NT2/D1 (cell line): ENCODE data around the gene FAM110D.

ENCODE experiments used
- DNase-seq: peaks from one replicate; pipeline ENCODE4 v3.0.0-alpha.2; 2011; ENCODE audit warnings: low read depth, low spot score
- H3K27me3 ChIP-seq: 2 replicates; pipeline ENCODE4 v1.6.0; 2011; ENCODE audit warnings: mild to moderate bottlenecking; ENCODE audit not compliant: insufficient read length, insufficient read depth
- H3K36me3 ChIP-seq: 2 replicates; pipeline ENCODE4 v1.6.1; 2011; ENCODE audit warnings: mild to moderate bottlenecking, low read length, mixed read lengths; ENCODE audit not compliant: insufficient read depth, insufficient read length
- H3K4me1 ChIP-seq: 2 replicates; pipeline ENCODE4 v1.5.1; 2011; ENCODE audit not compliant: insufficient read depth, insufficient read length
- H3K4me3 ChIP-seq: 2 replicates; pipeline ENCODE4 v1.5.1; 2011; ENCODE audit warnings: low read depth; ENCODE audit not compliant: insufficient read length
- H3K9ac ChIP-seq: 2 replicates; pipeline ENCODE4 v1.6.0; 2011; ENCODE audit warnings: low read depth; ENCODE audit not compliant: insufficient read length
- H3K9me3 ChIP-seq: 2 replicates; pipeline ENCODE4 v1.5.1; 2011; ENCODE audit warnings: mild to moderate bottlenecking, low read length; ENCODE audit not compliant: insufficient read depth
- SUZ12 ChIP-seq: IDR thresholded peaks from 2 replicates; pipeline ENCODE4 v1.6.1; 2011; ENCODE audit not compliant: insufficient read length, insufficient read depth; ENCODE audit errors: extremely low read depth
- YY1 ChIP-seq: IDR thresholded peaks from 2 replicates; pipeline ENCODE4 v1.6.1; 2011; ENCODE audit not compliant: insufficient read length, insufficient read depth
- ZNF274 ChIP-seq: IDR thresholded peaks from 2 replicates; pipeline ENCODE4 v1.6.1; 2011; ENCODE audit warnings: mild to moderate bottlenecking, low read depth, low read length

The FAM110D gene

DNA sequence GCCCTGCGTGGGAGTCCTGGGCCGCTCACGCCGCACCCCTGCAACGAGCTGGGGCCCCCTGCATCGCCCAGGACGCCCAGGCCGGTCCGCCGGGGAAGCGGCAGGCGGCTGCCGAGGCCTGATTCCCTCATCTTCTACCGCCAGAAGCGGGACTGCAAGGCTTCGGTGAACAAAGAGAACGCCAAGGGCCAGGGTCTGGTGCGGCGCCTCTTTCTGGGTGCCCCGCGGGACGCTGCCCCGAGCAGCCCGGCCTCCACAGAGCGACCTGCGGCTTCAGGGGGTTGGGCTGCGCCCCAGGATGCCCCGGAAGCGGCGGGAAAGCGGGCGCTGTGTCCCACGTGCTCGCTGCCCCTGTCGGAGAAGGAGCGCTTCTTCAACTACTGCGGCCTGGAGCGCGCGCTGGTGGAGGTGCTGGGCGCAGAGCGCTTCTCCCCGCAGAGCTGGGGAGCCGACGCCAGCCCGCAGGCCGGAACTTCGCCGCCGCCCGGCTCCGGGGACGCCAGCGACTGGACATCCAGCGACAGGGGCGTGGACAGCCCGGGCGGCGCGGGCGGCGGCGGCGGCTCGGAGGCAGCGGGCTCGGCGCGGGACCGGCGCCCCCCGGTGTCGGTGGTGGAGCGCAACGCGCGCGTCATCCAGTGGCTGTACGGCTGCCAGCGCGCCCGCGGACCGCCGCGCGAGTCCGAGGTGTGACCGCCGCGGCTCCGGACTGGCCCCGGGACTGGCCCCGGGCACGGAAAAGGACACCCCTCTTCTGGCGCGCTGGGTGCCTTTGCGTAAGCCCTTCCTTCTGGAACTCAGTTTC lies 2.7 kb downstream of the FAM110D start:
- H3K36me3 ChIP-seq: no peaks in the 10 kb centered on the region

DNA sequence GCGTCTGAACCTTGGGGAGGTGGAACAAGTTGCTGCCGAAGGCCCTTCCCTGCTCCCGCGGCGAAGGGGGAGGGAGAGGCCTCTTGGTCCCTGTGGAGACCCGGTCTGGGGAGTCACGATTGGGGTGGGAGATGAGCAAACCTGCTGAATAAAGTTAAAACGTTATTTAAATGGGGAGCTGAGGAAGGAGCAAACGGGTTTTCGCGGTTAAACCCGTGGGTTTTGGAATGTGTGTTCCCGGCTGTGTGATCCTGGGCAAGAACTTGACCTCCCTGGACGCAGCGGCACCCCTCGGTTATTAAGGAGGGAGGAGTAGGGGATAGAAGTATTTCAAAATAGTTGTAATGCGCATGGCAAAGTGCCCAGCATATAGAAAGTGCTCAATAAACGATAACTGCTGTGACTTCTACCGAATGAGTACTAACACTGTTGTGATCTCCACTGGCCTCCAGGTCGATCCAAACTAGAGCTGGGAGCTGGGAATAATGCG lies 3.4 kb downstream of the FAM110D start:
- Histone ChIP-seq H3K36me3 (no peaks in the 10 kb centered on the region), H3K4me1 (peaks cover 44% of the 10 kb centered on the region), H3K9me3 (no peaks in the 10 kb centered on the region), H3K4me3 (peak overlapping the region; percentile 41), H3K9ac (peak overlapping the region; percentile 82), H3K27me3 (peaks cover 83% of the 10 kb centered on the region)
- no peak for DNase-seq
- TF ChIP-seq YY1: no peak
- no peak for TF ChIP-seq ZNF274
- no peak for TF ChIP-seq SUZ12

More for the DNA sequence above, 2.7 kb downstream of the FAM110D start:
- Histone ChIP-seq H3K4me1 (peaks cover 46% of the 10 kb centered on the region), H3K4me3 (peak overlapping the region; percentile 41), H3K9ac (peak overlapping the region; percentile 82), H3K9me3 (no peaks in the 10 kb centered on the region), H3K27me3 (peaks cover 83% of the 10 kb centered on the region)
- TF ChIP-seq ZNF274 (no peak), SUZ12 (peak; percentile 36), YY1 (no peak)
- DNase-seq: no peak

DNA sequence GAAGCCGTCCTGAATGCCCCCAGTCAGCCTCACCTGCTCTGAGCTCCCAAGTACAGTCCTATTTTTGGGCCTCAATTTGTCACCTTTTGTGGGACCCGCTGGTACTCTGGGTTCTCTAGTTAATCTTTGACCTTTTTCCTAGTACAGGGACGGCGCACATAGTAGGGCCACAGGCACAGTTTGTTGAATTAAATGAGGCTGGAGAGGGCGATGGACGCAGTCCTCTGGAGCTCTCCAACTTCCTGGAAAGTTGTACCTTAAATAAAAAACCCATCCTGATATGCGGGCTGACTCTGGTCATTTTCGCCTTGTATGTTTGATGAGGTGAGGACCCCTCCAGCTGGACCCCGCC lies 4.8 kb downstream of the FAM110D start:
- peaks cover 80% of the 10 kb centered on the region for H3K27me3 ChIP-seq
- no peaks in the 10 kb centered on the region for H3K36me3 ChIP-seq
- H3K9me3 ChIP-seq: no peaks in the 10 kb centered on the region
- DNase-seq: no peak
- H3K4me3 ChIP-seq: peak overlapping the region; percentile 35
- H3K9ac ChIP-seq: peak overlapping the region; percentile 66
- H3K4me1 ChIP-seq: peaks cover 39% of the 10 kb centered on the region
- no peak for TF ChIP-seq ZNF274
- no peak for TF ChIP-seq YY1
- no peak for TF ChIP-seq SUZ12

DNA sequence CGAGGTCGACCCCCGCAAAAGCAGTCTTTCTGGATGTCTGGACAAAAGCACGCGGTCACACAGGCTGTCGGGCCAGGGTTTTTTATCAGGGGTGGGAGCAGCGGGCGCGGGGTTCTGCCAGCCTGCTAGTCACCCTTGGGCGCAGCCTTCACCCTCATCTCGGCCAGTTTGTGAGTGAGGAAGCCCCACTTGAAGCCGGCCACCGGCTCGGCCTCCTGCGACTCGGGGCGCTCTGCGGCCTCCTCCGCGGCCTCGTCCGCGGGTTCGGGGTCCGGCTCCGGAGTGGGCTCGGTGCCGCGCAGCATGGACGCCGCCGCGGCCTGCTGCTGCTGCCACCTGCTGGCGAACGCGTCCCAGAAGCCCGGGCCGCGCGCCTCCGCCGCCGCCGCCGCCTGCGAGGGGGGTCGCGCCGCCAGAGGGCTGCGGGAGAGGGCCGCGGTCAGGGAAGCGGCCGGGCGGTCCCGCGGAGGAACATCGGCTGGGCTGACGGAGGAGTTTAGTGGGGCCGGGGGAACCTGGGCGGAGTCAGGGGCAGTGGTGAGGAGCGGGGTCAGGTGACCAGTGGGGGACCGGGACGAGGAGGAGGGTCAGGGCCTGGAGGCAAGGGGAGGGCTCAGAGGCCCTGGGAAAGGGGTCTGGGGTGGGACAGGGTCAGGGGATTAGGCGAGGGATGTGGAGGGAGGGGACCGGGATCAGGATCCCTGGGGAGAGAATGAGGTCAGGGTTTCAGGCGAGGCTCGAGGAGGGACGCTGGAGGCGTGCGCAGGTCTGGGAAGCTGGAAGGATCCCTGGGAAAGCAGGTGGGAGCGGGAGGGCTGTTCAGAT lies 5.4 kb downstream of the FAM110D start:
- Histone ChIP-seq H3K27me3 (peaks cover 76% of the 10 kb centered on the region), H3K4me1 (peaks cover 37% of the 10 kb centered on the region), H3K4me3 (peak overlapping the region; percentile 35), H3K9ac (peak overlapping the region; percentile 66), H3K9me3 (no peaks in the 10 kb centered on the region), H3K36me3 (no peaks in the 10 kb centered on the region)
- TF ChIP-seq YY1 (no peak), ZNF274 (no peak), SUZ12 (peak; percentile 4)
- DNase-seq: no peak

- no peak for TF ChIP-seq YY1
- no peak for TF ChIP-seq ZNF274
- peak; percentile 19 for TF ChIP-seq SUZ12
- Histone ChIP-seq H3K9ac (peak overlapping the region; percentile 66), H3K27me3 (peaks cover 67% of the 10 kb centered on the region), H3K4me3 (peak overlapping the region; percentile 34), H3K4me1 (peaks cover 31% of the 10 kb centered on the region), H3K9me3 (no peaks in the 10 kb centered on the region), H3K36me3 (no peaks in the 10 kb centered on the region)
- DNase-seq: no peak
These were observed 6.3 kb downstream of the FAM110D start for GRCh38 chr1:26164861-26165842.

- TF ChIP-seq YY1 (no peak), SUZ12 (no peak), ZNF274 (no peak)
- no peak for DNase-seq
- peaks cover 50% of the 10 kb centered on the region for H3K27me3 ChIP-seq
These were observed 7.9 kb downstream of the FAM110D start for GRCh38 chr1:26166719-26167281.

More at GRCh38 chr1:26166719-26167281, 7.9 kb downstream of the FAM110D start:
- H3K9me3 ChIP-seq: no peaks in the 10 kb centered on the region
- peaks cover 36% of the 10 kb centered on the region for H3K4me1 ChIP-seq
- peaks cover 15% of the 10 kb centered on the region for H3K36me3 ChIP-seq
- H3K9ac ChIP-seq: no peak overlapping the region
- no peak overlapping the region for H3K4me3 ChIP-seq
